SK-N-SH treated with all-trans-retinoic acid at 6 μM for 48 hours (cell line): ENCODE data around the gene SMCO4.

Experiments used
- ARNTL ChIP-seq: fragments of 450-650 bp; formaldehyde crosslinking; IDR thresholded peaks from 2 replicates; pipeline ENCODE4 v1.5.0; 2020; ENCODE audit warnings: low read depth, mild to moderate bottlenecking, moderate library complexity, borderline replicate concordance
- CREB5 ChIP-seq: fragments of 250-450 bp; sonication (Bioruptor Pico); IDR thresholded peaks from 2 replicates; pipeline ENCODE4 v1.5.1; 2020; ENCODE audit warnings: low read depth, mild to moderate bottlenecking, moderate library complexity
- POU6F1 ChIP-seq: fragments of 250-450 bp; sonication (Bioruptor Pico); IDR thresholded peaks from 2 replicates; pipeline ENCODE4 v1.8.0; 2021; ENCODE audit warnings: low read depth, mild to moderate bottlenecking, moderate library complexity, borderline replicate concordance
- RARB ChIP-seq: fragments of 250-450 bp; sonication (Bioruptor Pico); IDR thresholded peaks from 2 replicates; pipeline ENCODE4 v1.8.0; 2021; ENCODE audit warnings: mild to moderate bottlenecking, moderate library complexity
- TCF4 ChIP-seq: fragments of 250-450 bp; sonication (Bioruptor Pico); IDR thresholded peaks from 2 replicates; pipeline ENCODE4 v1.8.0; 2021; ENCODE audit warnings: mild to moderate bottlenecking, moderate library complexity, borderline replicate concordance
- ZFP3 ChIP-seq: fragments of 250-450 bp; sonication (Bioruptor Pico); IDR thresholded peaks from 2 replicates; pipeline ENCODE4 v1.5.0; 2020; ENCODE audit warnings: mild to moderate bottlenecking, moderate library complexity
- ZFP30 ChIP-seq: fragments of 450-650 bp; formaldehyde crosslinking; IDR thresholded peaks from 2 replicates; pipeline ENCODE4 v1.5.0; 2022; ENCODE audit warnings: mild to moderate bottlenecking, moderate library complexity

- TF ChIP-seq RARB (CRISPR knock-in tag) (no peak), TCF4 (no peak), CREB5 (no peak), POU6F1 (no peak), ZFP3 (CRISPR knock-in tag) (no peak), ARNTL (CRISPR knock-in tag) (no peak), ZFP30 (CRISPR knock-in tag) (no peak)
These were observed 24.3 kb upstream of the SMCO4 start for GRCh38 chr11:93567401-93567895.
